Keratinocyte (primary cell): Measurements from ENCODE around the gene ARHGAP9.
"Not testable (repeated sequence)": the region's sequence is repeated elsewhere in the genome, so short reads cannot be mapped to it uniquely, and the experiment has no call there.

Source experiments
- EZH2 ChIP-seq: IDR thresholded peaks from one replicate; pipeline ENCODE4 v1.6.1; 2012; ENCODE audit warnings: inconsistent platforms, mild to moderate bottlenecking, low read length, moderate library complexity
- TF ChIP-seq, protein P1 (sequence below), 3 experiments: IDR thresholded peaks in 1 of 3; conservative IDR thresholded peaks in 1 of 3; optimal IDR thresholded peaks in 1 of 3; 2 replicates in 2 of 3; 3 replicates in 1 of 3; pipeline versions ENCODE3 to v1.5.1; 2011; ENCODE audit warnings: low read length in 3 of 3, mild to moderate bottlenecking in 3 of 3, moderate library complexity in 2 of 3, control low read depth in 1 of 3, inconsistent platforms in 1 of 3; ENCODE audit not compliant: insufficient read depth in 2 of 3; ENCODE audit errors: extremely low read depth in 1 of 3

DNA sequence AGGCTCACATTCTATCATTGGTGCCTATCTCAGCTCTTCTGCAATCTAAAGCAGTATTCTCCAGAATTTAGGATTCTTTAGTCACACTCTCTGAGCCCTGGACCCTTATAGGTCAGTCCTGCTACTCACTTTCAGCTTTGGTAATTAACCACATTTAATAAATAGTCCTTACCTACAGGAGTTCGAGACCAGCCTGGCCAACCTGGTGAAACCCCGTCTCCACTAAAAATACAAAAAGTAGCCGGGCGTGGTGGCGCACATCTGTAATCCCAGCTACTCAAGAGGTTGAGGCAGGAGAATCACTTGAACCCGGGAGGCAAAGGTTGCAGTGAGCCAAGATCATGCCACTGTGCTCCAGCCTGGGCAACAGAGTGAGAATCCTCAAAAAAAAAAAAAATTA is 34.0 kb upstream of the ARHGAP9 start:
- TF ChIP-seq, protein P1, sequence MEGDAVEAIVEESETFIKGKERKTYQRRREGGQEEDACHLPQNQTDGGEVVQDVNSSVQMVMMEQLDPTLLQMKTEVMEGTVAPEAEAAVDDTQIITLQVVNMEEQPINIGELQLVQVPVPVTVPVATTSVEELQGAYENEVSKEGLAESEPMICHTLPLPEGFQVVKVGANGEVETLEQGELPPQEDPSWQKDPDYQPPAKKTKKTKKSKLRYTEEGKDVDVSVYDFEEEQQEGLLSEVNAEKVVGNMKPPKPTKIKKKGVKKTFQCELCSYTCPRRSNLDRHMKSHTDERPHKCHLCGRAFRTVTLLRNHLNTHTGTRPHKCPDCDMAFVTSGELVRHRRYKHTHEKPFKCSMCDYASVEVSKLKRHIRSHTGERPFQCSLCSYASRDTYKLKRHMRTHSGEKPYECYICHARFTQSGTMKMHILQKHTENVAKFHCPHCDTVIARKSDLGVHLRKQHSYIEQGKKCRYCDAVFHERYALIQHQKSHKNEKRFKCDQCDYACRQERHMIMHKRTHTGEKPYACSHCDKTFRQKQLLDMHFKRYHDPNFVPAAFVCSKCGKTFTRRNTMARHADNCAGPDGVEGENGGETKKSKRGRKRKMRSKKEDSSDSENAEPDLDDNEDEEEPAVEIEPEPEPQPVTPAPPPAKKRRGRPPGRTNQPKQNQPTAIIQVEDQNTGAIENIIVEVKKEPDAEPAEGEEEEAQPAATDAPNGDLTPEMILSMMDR (optimal IDR thresholded peaks at IDR 0.05 in 1 of 3, IDR thresholded peaks at IDR 0.05 in 1 of 3, conservative IDR thresholded peaks at IDR 0.05 in 1 of 3; ENCODE audit: extremely low read depth in 1 of 3, insufficient read depth in 2 of 3, low read length in 3 of 3), result not testable (repeated sequence)
- not testable (repeated sequence) for TF ChIP-seq EZH2
